Measurements from ENCODE around the gene SP2. TPM values are rescaled to one million over a fixed set of nuclear protein-coding genes. Genes with fewer than 3 reads are reported as not detected.

Gene SP2
- total and polyA plus RNA-seq, 2 of the 8 experiments (the other 6 are each of a cell fraction or from before 2014, with no cell fraction given) = 5.6 to 13.8 TPM

GRCh38 chr17:47884427-47884740, 11.7 kb upstream of the SP2 start (continued):
- TF ChIP-seq, protein P1, sequence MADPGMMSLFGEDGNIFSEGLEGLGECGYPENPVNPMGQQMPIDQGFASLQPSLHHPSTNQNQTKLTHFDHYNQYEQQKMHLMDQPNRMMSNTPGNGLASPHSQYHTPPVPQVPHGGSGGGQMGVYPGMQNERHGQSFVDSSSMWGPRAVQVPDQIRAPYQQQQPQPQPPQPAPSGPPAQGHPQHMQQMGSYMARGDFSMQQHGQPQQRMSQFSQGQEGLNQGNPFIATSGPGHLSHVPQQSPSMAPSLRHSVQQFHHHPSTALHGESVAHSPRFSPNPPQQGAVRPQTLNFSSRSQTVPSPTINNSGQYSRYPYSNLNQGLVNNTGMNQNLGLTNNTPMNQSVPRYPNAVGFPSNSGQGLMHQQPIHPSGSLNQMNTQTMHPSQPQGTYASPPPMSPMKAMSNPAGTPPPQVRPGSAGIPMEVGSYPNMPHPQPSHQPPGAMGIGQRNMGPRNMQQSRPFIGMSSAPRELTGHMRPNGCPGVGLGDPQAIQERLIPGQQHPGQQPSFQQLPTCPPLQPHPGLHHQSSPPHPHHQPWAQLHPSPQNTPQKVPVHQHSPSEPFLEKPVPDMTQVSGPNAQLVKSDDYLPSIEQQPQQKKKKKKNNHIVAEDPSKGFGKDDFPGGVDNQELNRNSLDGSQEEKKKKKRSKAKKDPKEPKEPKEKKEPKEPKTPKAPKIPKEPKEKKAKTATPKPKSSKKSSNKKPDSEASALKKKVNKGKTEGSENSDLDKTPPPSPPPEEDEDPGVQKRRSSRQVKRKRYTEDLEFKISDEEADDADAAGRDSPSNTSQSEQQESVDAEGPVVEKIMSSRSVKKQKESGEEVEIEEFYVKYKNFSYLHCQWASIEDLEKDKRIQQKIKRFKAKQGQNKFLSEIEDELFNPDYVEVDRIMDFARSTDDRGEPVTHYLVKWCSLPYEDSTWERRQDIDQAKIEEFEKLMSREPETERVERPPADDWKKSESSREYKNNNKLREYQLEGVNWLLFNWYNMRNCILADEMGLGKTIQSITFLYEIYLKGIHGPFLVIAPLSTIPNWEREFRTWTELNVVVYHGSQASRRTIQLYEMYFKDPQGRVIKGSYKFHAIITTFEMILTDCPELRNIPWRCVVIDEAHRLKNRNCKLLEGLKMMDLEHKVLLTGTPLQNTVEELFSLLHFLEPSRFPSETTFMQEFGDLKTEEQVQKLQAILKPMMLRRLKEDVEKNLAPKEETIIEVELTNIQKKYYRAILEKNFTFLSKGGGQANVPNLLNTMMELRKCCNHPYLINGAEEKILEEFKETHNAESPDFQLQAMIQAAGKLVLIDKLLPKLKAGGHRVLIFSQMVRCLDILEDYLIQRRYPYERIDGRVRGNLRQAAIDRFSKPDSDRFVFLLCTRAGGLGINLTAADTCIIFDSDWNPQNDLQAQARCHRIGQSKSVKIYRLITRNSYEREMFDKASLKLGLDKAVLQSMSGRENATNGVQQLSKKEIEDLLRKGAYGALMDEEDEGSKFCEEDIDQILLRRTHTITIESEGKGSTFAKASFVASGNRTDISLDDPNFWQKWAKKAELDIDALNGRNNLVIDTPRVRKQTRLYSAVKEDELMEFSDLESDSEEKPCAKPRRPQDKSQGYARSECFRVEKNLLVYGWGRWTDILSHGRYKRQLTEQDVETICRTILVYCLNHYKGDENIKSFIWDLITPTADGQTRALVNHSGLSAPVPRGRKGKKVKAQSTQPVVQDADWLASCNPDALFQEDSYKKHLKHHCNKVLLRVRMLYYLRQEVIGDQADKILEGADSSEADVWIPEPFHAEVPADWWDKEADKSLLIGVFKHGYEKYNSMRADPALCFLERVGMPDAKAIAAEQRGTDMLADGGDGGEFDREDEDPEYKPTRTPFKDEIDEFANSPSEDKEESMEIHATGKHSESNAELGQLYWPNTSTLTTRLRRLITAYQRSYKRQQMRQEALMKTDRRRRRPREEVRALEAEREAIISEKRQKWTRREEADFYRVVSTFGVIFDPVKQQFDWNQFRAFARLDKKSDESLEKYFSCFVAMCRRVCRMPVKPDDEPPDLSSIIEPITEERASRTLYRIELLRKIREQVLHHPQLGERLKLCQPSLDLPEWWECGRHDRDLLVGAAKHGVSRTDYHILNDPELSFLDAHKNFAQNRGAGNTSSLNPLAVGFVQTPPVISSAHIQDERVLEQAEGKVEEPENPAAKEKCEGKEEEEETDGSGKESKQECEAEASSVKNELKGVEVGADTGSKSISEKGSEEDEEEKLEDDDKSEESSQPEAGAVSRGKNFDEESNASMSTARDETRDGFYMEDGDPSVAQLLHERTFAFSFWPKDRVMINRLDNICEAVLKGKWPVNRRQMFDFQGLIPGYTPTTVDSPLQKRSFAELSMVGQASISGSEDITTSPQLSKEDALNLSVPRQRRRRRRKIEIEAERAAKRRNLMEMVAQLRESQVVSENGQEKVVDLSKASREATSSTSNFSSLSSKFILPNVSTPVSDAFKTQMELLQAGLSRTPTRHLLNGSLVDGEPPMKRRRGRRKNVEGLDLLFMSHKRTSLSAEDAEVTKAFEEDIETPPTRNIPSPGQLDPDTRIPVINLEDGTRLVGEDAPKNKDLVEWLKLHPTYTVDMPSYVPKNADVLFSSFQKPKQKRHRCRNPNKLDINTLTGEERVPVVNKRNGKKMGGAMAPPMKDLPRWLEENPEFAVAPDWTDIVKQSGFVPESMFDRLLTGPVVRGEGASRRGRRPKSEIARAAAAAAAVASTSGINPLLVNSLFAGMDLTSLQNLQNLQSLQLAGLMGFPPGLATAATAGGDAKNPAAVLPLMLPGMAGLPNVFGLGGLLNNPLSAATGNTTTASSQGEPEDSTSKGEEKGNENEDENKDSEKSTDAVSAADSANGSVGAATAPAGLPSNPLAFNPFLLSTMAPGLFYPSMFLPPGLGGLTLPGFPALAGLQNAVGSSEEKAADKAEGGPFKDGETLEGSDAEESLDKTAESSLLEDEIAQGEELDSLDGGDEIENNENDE (IDR thresholded peaks at IDR 0.05; ENCODE audit: insufficient replicate concordance, low read length) = no peak
